Psoas muscle (tissue), 8 donors: Measurements from ENCODE around the gene TMEM271. TPM values are rescaled to one million over a fixed set of nuclear protein-coding genes. Genes with fewer than 3 reads are reported as not detected.

Source experiments
- ATAC-seq, 4 donors: fragments of 200-7000 bp; cut with Tn5 transposase; one replicate each; pipeline ENCODE4 v1.9.1; 2020; ENCODE audit warnings: moderate library complexity in 3 of 4, mild to moderate bottlenecking in 2 of 4
- DNase-seq, 2 donors: peaks; one replicate each; pipeline ENCODE4 v3.0.0-alpha.2; 2020
- H3K27ac ChIP-seq: fragments of 200-600 bp; one replicate; pipeline ENCODE4 v1.8.0; 2022
- H3K27me3 ChIP-seq, 3 donors: fragments of 200-600 bp in 1 of 3; one replicate each; pipeline versions ENCODE4 v1.6.1 to v1.8.0; 2013 to 2022; ENCODE audit warnings: low read length in 2 of 3, mild to moderate bottlenecking in 2 of 3, moderate library complexity in 1 of 3; ENCODE audit not compliant: insufficient read depth in 3 of 3
- H3K36me3 ChIP-seq, 2 donors: fragments of 200-600 bp in 1 of 2; one replicate each; pipeline versions ENCODE4 v1.6.1 to v1.8.0; 2013 to 2022; ENCODE audit warnings: low read depth in 1 of 2, mild to moderate bottlenecking in 1 of 2, moderate library complexity in 1 of 2; ENCODE audit not compliant: insufficient read depth in 1 of 2
- H3K4me1 ChIP-seq: fragments of 200-600 bp; one replicate; pipeline ENCODE4 v1.8.0; 2022
- H3K4me3 ChIP-seq: fragments of 200-600 bp; one replicate; pipeline ENCODE4 v1.8.0; 2022; ENCODE audit warnings: mild to moderate bottlenecking
- H3K9me3 ChIP-seq: fragments of 200-600 bp; one replicate; pipeline ENCODE4 v1.8.0; 2022
- WGBS, 3 donors: extraction: QIAGEN DNeasy Blood & Tissue Kit; methylation state at CpG; one replicate each; pipeline versions ENCODE4 v1.1.6 to v1.1.7; 2013; 5-methylcytosine and 5-hydroxymethylcytosine counted together
- intact Hi-C, 2 donors: fragments of 100-400 bp; cut with DNase I; formaldehyde crosslinking; loops; one replicate each; pipeline versions ENCODE4 v1.11.0 to v1.14.2; 2022
- polyA plus RNA-seq, 3 donors: library from polyadenylated mRNA; stranded (reverse); fragments of 200-250 nt; gene quantifications; one replicate each; pipeline ENCODE4 v1.2.3, GENCODE V29; 2013
- total RNA-seq, 4 donors: library from RNA; stranded (reverse); fragmentation: NEBNext Ultra II Directional in 2 of 4; extraction: Animal tissue kit (Norgen Biotek cat#: 25700) in 2 of 4; gene quantifications; one replicate each; pipeline versions ENCODE4 v1.2.1 to v1.2.4, GENCODE V29; 2021 to 2023
- TF ChIP-seq, protein P1 (sequence below): fragments of 200-600 bp; IDR thresholded peaks from one replicate; pipeline ENCODE4 v1.8.0; 2022; ENCODE audit warnings: antibody characterized with exemption
- donor health status: healthy with polysubstance abuse.
- donor health status: DM: no; HTN: no; CAD: no; lungs with moderate emphysema.
- donor health status: Bipolar disorder and iron deficiency.
- donor health status: healthy.
- donor health status: DM: yes; HTN: yes; CAD: no.
- donor health status: DM: no; HTN: no; CAD: no.
- donor health status: DM: no; HTN: no; CAD: no.
- donor health status: DM: yes; HTN: yes; CAD: no.

TMEM271 gene
- total and polyA plus RNA-seq, 7 donors: not detected

DNA sequence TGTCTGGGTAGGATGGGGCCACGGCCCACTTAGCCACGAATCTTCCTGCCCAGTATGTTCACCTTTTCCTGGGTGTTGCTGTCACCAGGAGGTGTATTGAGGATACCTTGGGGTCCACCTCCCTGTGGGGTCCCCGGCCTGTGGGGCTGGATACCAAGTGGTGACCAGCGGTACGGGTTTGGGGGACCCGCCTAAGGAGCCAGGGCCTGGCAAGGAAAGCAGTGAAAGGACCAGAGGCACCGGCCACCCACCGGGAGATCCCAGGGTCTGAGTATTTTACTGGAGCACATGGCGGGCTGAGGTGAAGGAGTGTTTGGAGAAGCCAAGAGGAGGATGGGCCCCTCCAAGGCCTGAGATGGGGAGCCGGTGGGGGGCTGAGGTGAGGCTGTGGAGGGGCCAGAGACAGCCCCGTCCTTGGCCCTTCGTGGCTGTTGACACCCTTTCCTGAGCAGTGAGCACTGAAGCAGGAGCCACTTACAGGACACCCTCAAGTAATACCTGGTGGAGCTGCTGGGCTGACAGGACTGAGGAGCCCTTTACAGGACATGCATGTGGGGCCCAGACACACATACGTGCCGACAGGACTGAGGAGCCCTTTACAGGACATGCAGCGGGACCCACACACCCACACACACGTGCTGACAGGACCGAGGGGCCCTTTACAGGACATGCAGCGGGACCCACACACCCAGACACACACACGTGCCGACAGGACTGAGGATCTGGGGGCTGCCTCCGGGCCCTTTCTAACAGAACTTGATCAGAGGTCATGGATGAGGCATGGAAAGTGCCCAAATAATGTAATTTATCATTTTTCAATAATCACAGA is 38.4 kb downstream of the TMEM271 start:
- H3K4me1 ChIP-seq: no peaks in the 10 kb centered on the region
- TF ChIP-seq, protein P1, sequence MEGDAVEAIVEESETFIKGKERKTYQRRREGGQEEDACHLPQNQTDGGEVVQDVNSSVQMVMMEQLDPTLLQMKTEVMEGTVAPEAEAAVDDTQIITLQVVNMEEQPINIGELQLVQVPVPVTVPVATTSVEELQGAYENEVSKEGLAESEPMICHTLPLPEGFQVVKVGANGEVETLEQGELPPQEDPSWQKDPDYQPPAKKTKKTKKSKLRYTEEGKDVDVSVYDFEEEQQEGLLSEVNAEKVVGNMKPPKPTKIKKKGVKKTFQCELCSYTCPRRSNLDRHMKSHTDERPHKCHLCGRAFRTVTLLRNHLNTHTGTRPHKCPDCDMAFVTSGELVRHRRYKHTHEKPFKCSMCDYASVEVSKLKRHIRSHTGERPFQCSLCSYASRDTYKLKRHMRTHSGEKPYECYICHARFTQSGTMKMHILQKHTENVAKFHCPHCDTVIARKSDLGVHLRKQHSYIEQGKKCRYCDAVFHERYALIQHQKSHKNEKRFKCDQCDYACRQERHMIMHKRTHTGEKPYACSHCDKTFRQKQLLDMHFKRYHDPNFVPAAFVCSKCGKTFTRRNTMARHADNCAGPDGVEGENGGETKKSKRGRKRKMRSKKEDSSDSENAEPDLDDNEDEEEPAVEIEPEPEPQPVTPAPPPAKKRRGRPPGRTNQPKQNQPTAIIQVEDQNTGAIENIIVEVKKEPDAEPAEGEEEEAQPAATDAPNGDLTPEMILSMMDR: no peak
- no peaks in the 10 kb centered on the region for H3K27me3 ChIP-seq
- ATAC-seq: no peak
- H3K4me3 ChIP-seq: no peak overlapping the region
- no peak for DNase-seq
- H3K9me3 ChIP-seq: no peaks in the 10 kb centered on the region
- 93 to 98% (median 95%) methylated on average over 20 to 21 of the region's 21 CpGs for WGBS, 3 donors
- H3K27ac ChIP-seq: no peak overlapping the region
- peaks cover 0 to 68% of the 10 kb centered on the region in 2 donors for H3K36me3 ChIP-seq
- intact Hi-C loops: no loop called here

DNA sequence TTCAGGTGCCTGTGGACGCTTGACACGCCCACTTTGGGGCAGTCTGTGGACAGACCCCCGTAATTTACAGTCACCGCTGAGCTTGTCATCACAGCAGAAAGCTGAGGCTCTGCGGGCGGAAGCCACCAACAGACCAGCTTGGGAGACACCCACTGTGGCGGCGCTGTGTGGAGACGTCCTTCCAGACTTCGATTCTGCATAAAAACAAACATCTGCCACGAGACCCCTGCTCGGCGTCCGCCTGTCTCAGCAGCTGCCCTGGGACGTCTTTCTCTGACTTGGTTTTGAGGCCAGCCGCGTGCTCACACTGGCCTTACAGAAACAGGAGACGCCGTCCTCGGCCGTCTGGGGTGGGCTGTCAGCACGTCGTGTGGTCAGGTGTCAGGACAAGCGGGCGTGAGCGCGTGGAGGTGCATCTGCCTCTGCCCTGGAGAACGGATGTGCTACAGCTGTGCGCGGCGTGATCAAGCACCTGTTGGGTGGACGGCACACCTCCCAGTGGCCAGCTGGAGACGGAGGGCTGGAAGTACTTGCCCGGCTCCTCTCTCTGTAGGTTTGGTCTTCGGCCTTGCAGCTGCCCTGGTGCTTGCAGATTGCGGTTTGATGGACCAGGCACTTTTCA is 39.6 kb downstream of the TMEM271 start:
- DNase-seq: no peak
- H3K36me3 ChIP-seq: peaks cover 0 to 80% of the 10 kb centered on the region in 2 donors

DNA sequence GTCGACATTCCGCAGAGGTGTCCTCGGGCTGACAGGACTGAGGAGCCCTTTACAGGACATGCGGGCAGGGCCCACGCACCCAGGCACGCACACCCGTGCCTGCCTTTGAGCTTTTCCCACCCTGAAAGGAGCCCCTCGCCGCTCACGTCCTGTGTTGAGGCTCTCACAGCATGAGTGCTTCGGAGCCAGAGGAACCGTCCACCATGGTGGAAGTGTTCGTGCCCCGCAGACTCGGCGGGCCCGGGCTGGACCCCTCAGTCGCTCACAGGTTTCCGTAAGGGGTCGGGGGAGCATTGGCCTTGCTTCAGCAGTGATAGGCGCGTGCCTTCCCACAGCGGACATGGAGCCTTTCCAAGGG is 40.2 kb downstream of the TMEM271 start:
- TF ChIP-seq, protein P1: no peak
- Histone ChIP-seq H3K4me1 (no peaks in the 10 kb centered on the region), H3K27me3 (no peaks in the 10 kb centered on the region), H3K36me3 (peaks cover under 1 to 85% of the 10 kb centered on the region in 2 donors), H3K9me3 (no peaks in the 10 kb centered on the region), H3K4me3 (no peak overlapping the region), H3K27ac (no peak overlapping the region)
- intact Hi-C loops: no loop called here
- WGBS, 3 donors: 93 to 96% (median 95%) methylated on average over 23 of the region's 23 CpGs
- DNase-seq (no peak), ATAC-seq (no peak)

More for the DNA sequence above, 39.6 kb downstream of the TMEM271 start:
- Histone ChIP-seq H3K27me3 (no peaks in the 10 kb centered on the region), H3K9me3 (no peaks in the 10 kb centered on the region), H3K4me1 (no peaks in the 10 kb centered on the region), H3K4me3 (no peak overlapping the region), H3K27ac (no peak overlapping the region)
- TF ChIP-seq, protein P1: no peak
- no peak for ATAC-seq
- WGBS, 3 donors: 89 to 92% (median 90%) methylated on average over 36 of the region's 36 CpGs
- intact Hi-C loops: no loop called here

DNA sequence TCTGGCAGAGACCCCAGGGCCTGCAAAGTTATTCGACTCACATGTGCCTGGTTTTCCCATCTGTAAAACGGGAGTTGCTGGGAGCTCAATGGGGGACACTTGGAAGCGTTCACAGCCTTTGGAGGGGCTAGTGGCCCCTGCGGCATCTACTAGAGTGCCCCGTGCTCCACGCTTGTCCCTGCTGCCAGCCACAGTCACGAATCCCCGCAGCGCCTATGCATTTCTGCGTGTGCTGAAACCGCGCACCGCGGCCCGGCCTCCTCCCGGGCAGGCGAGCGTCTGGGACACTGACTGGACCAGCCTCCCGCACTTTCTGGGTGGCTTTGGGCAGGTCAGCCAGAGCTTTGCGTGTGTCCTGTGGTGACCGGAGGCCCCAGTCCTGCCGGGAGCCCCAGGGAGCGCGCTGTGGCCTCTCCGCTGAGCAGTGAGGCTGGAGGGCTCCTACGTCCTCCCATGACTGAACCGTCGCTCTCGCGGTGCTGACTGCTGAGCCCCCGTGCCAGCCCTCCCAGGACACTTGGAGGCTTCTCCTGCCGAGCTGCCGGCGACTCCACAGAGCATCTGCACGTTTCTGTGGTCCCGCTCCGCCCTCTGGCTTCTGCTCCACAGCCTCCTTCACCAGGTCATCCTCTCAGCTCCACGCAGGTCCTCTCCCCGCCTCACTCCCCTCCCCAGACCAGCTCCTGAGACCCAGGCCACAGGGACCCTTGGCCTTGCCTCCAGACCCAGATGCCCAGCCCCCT is 40.7 kb downstream of the TMEM271 start:
- 93 to 96% (median 96%) methylated on average over 39 of the region's 39 CpGs for whole genome bisulfite sequencing, 3 donors
- Histone ChIP-seq H3K27ac (no peak overlapping the region), H3K4me1 (no peaks in the 10 kb centered on the region), H3K4me3 (no peak overlapping the region), H3K9me3 (no peaks in the 10 kb centered on the region), H3K36me3 (peaks cover 3 to 91% of the 10 kb centered on the region in 2 donors), H3K27me3 (no peaks in the 10 kb centered on the region)
- intact Hi-C loops: no loop called here
- DNase-seq (no peak), ATAC-seq (no peak)
- TF ChIP-seq, protein P1: no peak
